ENCODE results near the gene GJB5.

GJB5 gene

GRCh38 chr1:34796990-34797389 is 42.1 kb downstream of the GJB5 start:
- no peak for DNase-seq

- no peak for DNase-seq
Observed at GRCh38 chr1:34800214-34800613, 45.4 kb downstream of the GJB5 start.

GRCh38 chr1:34803770-34804169 is 48.9 kb downstream of the GJB5 start:
- no peak for DNase-seq

GRCh38 chr1:34806396-34806795 is 51.5 kb downstream of the GJB5 start:
- DNase-seq, result no peak

Data from stimulated activated CD4-positive, alpha-beta T cell treated with anti-CD3 and anti-CD28 coated beads, Interleukin-1b, Interleukin-23, amount 100 ng/mL, for 48 hours (primary cell).